Bone marrow (tissue), 2 donors: ENCODE measurements around the gene BACE1.
"Not testable (repeated sequence)": the region's sequence is repeated elsewhere in the genome, so short reads cannot be mapped to it uniquely, and the experiment has no call there.

Experiments used
- DNase-seq, 2 donors: peaks; one replicate each; lab custom pipeline; 2025; lab: John Stamatoyannopoulos, UW

BACE1 gene

GRCh38 chr11:117273550-117274289 lies 42.3 kb downstream of the BACE1 start:
- DNase-seq, result no peak

GRCh38 chr11:117272175-117272574 lies 43.9 kb downstream of the BACE1 start:
- DNase-seq, result not testable (repeated sequence)

- DNase-seq, result no peak
Measured at GRCh38 chr11:117271208-117271607, 44.8 kb downstream of the BACE1 start.

- DNase-seq, result no peak
Measured at GRCh38 chr11:117269856-117270255, 46.2 kb downstream of the BACE1 start.

GRCh38 chr11:117265745-117266144 lies 50.3 kb downstream of the BACE1 start:
- DNase-seq, result no peak

- not testable (repeated sequence) for DNase-seq
Measured at GRCh38 chr11:117264624-117265323, 51.3 kb downstream of the BACE1 start.

- DNase-seq, result no peak
Measured at GRCh38 chr11:117259417-117259816, 56.6 kb downstream of the BACE1 start.

- no peak for DNase-seq
Measured at GRCh38 chr11:117258576-117258975, 57.5 kb downstream of the BACE1 start.

GRCh38 chr11:117256573-117256972 lies 59.5 kb downstream of the BACE1 start:
- DNase-seq, result no peak

- DNase-seq, result no peak
Measured at GRCh38 chr11:117255966-117256365, 60.1 kb downstream of the BACE1 start.

GRCh38 chr11:117251506-117251905 lies 64.5 kb downstream of the BACE1 start:
- DNase-seq, result no peak

GRCh38 chr11:117249571-117249970 lies 66.5 kb downstream of the BACE1 start:
- DNase-seq, result no peak

- no peak for DNase-seq
Measured at GRCh38 chr11:117248341-117248740, 67.7 kb downstream of the BACE1 start.

- DNase-seq, result no peak
Measured at GRCh38 chr11:117239295-117239694, 76.8 kb downstream of the BACE1 start.

- no peak for DNase-seq
Measured at GRCh38 chr11:117238221-117238620, 77.8 kb downstream of the BACE1 start.
